Skeletal muscle tissue (tissue), 4 donors: ENCODE results near the gene ATPAF1. TPM values are rescaled to one million over a fixed set of nuclear protein-coding genes. Genes with fewer than 3 reads are reported as not detected.
"Not testable (repeated sequence)": the region's sequence is repeated elsewhere in the genome, so short reads cannot be mapped to it uniquely, and the experiment has no call there.

Source experiments
- H3K27ac ChIP-seq: one replicate; pipeline ENCODE4 v1.7.0; 2013; ENCODE audit warnings: mild to moderate bottlenecking, low read depth, low read length, inconsistent platforms
- H3K27me3 ChIP-seq, 3 donors: one replicate each; pipeline ENCODE4 v1.7.0; 2013; ENCODE audit warnings: low read length in 3 of 3; ENCODE audit not compliant: control insufficient read depth in 3 of 3, insufficient read depth in 3 of 3
- H3K36me3 ChIP-seq, 3 donors: one replicate each; pipeline ENCODE4 v1.7.0; 2013; ENCODE audit warnings: low read length in 3 of 3; ENCODE audit not compliant: control insufficient read depth in 3 of 3, insufficient read depth in 3 of 3
- H3K4me1 ChIP-seq, 3 donors: one replicate each; pipeline ENCODE4 v1.7.0; 2013; ENCODE audit warnings: low read length in 3 of 3, mild to moderate bottlenecking in 3 of 3; ENCODE audit not compliant: control insufficient read depth in 3 of 3, insufficient read depth in 3 of 3
- H3K4me3 ChIP-seq, 3 donors: one replicate each; pipeline ENCODE4 v1.7.0; 2013; ENCODE audit warnings: low read length in 3 of 3
- H3K9ac ChIP-seq, 3 donors: one replicate each; pipeline ENCODE4 v1.7.0; 2013; ENCODE audit warnings: low read length in 3 of 3, mild to moderate bottlenecking in 3 of 3, moderate library complexity in 2 of 3, low read depth in 1 of 3
- H3K9me3 ChIP-seq, 3 donors: one replicate each; pipeline ENCODE4 v1.7.0; 2013; ENCODE audit warnings: low read length in 3 of 3; ENCODE audit not compliant: control insufficient read depth in 3 of 3
- total RNA-seq: library from RNA; depleted of rRNA; stranded (reverse); fragments of >200 nt; gene quantifications from one replicate; pipeline ENCODE4 v1.2.3, GENCODE V29; 2014
- donor health status: Osteomylitis.

The ATPAF1 gene, protein sequence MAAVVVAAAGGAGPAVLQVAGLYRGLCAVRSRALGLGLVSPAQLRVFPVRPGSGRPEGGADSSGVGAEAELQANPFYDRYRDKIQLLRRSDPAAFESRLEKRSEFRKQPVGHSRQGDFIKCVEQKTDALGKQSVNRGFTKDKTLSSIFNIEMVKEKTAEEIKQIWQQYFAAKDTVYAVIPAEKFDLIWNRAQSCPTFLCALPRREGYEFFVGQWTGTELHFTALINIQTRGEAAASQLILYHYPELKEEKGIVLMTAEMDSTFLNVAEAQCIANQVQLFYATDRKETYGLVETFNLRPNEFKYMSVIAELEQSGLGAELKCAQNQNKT
- total RNA-seq = 50.1 TPM

DNA sequence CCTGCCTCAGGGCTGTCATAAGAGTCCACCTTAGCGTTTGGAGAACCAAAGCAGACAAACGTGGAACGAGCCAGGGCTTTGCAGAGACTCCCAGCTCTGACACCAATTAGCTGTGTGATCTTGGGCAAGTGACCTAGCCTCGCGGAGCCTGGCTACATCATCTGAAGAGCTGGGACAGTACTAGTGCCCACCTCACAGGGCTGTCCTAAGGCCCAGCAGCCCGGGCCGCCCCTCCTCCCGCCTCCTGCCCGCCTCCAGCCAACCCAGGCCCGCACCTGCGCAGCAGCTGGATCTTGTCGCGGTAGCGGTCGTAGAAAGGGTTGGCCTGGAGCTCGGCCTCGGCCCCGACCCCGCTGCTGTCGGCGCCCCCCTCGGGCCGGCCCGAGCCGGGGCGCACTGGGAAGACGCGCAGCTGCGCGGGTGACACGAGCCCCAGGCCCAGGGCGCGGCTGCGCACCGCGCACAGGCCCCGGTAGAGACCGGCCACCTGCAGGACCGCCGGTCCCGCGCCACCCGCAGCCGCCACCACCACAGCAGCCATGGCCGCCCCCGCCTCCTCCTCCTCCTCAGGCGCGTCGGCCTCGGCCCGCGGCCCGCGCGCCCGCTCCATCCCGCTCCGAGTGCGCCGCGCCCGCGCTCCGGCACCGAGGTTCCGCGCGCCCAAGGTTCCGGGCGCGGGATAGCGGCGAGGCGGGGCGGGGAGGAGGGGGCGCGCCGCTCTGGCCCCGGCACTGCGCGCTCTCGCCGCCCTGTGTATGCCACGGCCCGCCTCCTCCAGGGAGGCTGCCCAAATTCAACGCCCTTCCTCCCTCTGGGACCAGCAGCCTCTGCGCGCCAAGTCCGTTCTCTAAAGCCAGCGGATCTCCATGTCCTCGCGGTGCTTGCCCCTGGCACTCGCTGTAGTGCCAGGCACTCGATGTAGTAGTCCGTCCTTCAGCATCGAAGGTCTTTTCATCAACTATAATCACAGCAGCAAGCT is at the start of gene ATPAF1:
ATPAF1 (minus strand) TSS at position 583 of the 979 bp plus-strand sequence; CDS start at position 541, 42 bp downstream.
- Histone ChIP-seq H3K9ac (peak within 1 kb of the TSS; percentile 93 to 95 (median 93)), H3K9me3 (no peaks in the 10 kb centered on the region), H3K27ac (peak within 1 kb of the TSS; percentile 77), H3K27me3 (no peaks in the 10 kb centered on the region), H3K4me3 (peak within 1 kb of the TSS; percentile 95 to 98 (median 96)), H3K36me3 (peaks cover 16 to 18% (median 17%) of the 10 kb centered on the region in 3 donors), H3K4me1 (peaks cover 16 to 33% (median 18%) of the 10 kb centered on the region in 3 donors)

DNA sequence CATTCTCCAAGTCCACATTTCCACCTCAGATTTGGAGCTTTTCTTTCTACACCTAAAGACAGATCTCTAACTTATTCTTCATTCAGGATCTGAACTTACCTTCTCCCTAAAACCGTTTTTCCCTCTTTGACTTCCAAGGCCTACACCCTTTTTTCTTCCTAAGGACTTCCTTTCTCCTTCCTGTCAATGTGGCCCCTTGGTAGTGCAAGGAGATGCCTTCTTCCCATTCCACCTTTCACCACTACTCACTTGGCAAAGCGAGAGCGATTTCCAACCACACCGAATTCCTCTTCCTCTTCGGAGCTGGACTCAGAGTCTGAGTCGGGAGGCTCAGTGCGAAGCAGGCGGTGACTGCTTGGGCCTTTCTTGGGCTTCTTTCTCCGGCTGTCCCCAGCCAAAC is 49.5 kb upstream of the ATPAF1 start:
- Histone ChIP-seq H3K36me3 (peaks cover 5 to 13% (median 5%) of the 10 kb centered on the region in 3 donors), H3K27me3 (no peaks in the 10 kb centered on the region), H3K9ac (peak overlapping the region; percentile 91 to 95 (median 92)), H3K4me3 (peak overlapping the region; percentile 86 to 96 (median 92)), H3K27ac (peak overlapping the region; percentile 79), H3K9me3 (no peaks in the 10 kb centered on the region), H3K4me1 (peaks cover 24 to 28% (median 26%) of the 10 kb centered on the region in 3 donors)

DNA sequence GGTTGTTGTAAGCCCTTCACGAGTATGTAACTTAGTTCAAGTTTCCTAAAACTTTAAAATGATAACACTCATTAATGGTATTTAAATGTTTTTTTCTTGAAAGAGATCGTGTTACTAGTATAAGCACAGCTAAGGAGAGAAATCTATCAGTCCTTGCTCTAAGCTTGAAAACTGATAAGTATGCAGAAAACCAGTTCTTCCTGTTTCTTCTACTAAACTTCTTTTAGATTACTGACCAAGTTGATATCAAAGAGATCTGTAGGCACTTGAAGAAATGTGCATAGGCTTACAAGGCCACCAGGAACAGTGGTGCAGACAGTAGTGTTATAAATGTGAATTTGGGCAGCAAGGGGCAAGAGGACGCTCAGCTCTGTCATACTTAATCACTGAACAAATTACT is 46.8 kb upstream of the ATPAF1 start:
- H3K9me3 ChIP-seq = no peaks in the 10 kb centered on the region
- H3K4me3 ChIP-seq = no peak overlapping the region
- H3K27me3 ChIP-seq = no peaks in the 10 kb centered on the region
- no peak overlapping the region for H3K9ac ChIP-seq
- no peak overlapping the region for H3K27ac ChIP-seq
- H3K36me3 ChIP-seq = peaks cover 5 to 13% (median 9%) of the 10 kb centered on the region in 3 donors
- peaks cover 24 to 28% (median 26%) of the 10 kb centered on the region in 3 donors for H3K4me1 ChIP-seq

DNA sequence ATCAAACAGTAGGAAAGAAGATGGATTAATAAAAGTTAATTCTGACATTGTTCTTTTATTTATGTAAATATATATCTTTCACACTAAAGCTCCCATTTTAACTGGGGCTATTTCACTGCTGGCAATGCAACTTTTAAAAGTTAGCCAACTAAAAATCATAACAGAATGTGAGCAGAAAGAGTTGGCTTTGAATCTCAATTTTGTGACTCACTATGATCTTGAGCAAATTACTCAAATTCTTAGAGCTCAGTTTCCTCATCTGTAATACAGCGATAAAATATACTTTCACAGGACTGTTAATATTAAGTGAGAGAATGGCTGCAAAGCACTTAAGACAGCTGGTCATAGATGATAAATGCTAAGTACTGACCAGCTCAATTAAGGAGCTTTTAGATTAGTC is 40.0 kb upstream of the ATPAF1 start:
- Histone ChIP-seq H3K4me3 (no peak overlapping the region), H3K9ac (no peak overlapping the region), H3K27ac (no peak overlapping the region), H3K27me3 (no peaks in the 10 kb centered on the region), H3K36me3 (peaks cover 14 to 36% (median 32%) of the 10 kb centered on the region in 3 donors), H3K9me3 (no peaks in the 10 kb centered on the region), H3K4me1 (no peaks in the 10 kb centered on the region)

DNA sequence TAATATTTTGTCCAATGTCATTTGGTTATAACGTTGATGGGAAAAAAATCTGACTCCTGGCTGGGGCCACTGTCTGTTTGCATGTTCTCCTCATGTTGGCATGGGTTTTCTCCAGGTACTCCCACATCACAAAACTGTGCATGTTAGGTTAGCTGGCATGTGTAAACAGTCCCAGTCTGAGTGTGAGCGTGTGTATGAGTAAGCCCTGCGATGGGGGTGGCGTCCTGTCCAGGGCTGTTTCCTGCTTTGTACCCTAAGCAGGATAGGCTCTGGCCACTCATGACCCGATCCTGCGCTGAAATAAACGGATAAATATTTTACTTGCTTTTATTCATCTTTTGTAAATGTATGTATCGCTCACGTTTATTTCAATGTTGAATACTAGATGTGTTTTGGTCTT is 37.2 kb upstream of the ATPAF1 start:
- H3K9ac ChIP-seq = no peak overlapping the region
- H3K27me3 ChIP-seq = no peaks in the 10 kb centered on the region
- H3K4me1 ChIP-seq = no peaks in the 10 kb centered on the region
- H3K4me3 ChIP-seq = no peak overlapping the region
- no peaks in the 10 kb centered on the region for H3K9me3 ChIP-seq
- H3K27ac ChIP-seq = no peak overlapping the region
- peaks cover 13 to 38% (median 37%) of the 10 kb centered on the region in 3 donors for H3K36me3 ChIP-seq

DNA sequence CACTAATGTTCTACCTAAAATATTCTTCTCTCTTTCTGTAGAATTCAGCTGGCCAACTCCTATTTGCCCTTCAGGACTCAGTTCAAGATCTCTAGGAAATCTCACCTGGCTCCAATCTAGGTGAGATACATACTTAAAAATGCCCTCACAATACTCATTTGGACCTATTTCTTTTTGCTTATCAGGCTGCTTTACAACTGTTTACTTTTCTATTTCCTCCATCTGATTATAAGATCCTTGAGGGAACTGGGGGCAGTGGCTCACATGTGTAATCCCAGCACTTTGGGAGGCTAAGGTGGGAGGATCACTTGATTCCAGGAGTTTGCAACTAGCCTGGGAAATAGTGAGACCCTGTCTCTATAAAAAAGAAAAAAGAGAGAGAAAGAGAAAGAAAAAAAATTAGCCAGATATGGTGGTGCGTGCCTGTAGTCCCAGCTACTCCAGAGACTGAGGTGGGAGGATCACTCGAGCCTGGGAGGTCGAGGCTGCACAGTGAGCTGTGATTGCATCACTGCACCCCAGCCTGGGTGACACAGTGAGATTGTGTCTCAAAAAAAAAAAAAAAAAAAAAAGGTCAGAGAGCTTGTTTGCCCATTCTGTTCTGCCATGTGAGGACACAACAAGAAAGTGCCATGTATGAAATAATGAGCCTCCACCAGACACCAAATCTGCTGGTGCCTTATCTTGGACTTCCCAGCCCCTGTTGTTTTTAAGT is 35.9 kb upstream of the ATPAF1 start:
- Histone ChIP-seq H3K4me3 (no peak overlapping the region), H3K27ac (no peak overlapping the region), H3K27me3 (no peaks in the 10 kb centered on the region), H3K36me3 (peaks cover 13 to 38% (median 33%) of the 10 kb centered on the region in 3 donors), H3K9ac (no peak overlapping the region), H3K9me3 (no peaks in the 10 kb centered on the region), H3K4me1 (no peaks in the 10 kb centered on the region)

DNA sequence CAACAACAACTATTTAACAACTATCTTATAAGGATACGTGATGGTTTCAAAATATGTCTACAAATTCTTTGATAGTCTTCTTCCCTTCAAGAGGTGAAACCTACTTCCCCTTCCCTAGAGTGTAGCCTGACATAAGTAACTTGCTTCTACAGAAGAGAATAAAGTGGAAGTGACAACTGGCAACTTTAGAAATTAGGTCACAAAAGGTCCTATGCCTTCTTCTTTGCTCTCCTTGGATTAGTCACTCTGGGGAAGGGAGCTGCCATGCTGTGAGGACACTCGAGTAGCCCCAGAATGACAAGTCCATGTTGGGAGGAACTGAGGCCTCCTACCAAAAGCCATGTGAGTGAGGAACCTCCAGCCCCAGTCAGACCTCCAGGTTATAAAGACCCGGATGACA is 31.5 kb upstream of the ATPAF1 start:
- Histone ChIP-seq H3K9ac (no peak overlapping the region), H3K27ac (no peak overlapping the region), H3K4me1 (no peaks in the 10 kb centered on the region), H3K27me3 (no peaks in the 10 kb centered on the region), H3K9me3 (no peaks in the 10 kb centered on the region), H3K36me3 (peaks cover 8 to 36% (median 29%) of the 10 kb centered on the region in 3 donors), H3K4me3 (no peak overlapping the region)

DNA sequence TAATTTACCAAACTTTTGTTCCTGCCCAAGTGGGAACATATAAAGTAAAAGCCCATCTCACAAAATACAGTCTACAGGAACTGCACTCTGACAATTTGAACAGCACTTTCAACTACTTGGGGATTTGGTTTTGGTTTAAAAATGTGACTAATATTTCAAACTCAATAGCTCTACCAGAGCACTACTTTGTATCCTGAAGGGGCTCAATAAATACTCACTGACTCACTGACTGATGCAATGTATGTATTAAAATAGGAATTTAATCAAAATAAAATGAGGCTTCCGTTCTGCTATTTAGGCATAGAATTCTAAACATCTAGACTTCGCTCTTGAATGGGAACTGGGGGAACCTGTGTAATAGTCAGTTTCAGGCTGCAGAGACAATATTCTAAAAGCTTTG is 28.9 kb upstream of the ATPAF1 start:
- no peak overlapping the region for H3K27ac ChIP-seq
- no peaks in the 10 kb centered on the region for H3K27me3 ChIP-seq
- H3K9ac ChIP-seq = no peak overlapping the region
- no peak overlapping the region for H3K4me3 ChIP-seq
- peaks cover 3 to 10% (median 7%) of the 10 kb centered on the region in 3 donors for H3K4me1 ChIP-seq
- H3K9me3 ChIP-seq = no peaks in the 10 kb centered on the region
- H3K36me3 ChIP-seq = peaks cover 5 to 29% (median 21%) of the 10 kb centered on the region in 3 donors

DNA sequence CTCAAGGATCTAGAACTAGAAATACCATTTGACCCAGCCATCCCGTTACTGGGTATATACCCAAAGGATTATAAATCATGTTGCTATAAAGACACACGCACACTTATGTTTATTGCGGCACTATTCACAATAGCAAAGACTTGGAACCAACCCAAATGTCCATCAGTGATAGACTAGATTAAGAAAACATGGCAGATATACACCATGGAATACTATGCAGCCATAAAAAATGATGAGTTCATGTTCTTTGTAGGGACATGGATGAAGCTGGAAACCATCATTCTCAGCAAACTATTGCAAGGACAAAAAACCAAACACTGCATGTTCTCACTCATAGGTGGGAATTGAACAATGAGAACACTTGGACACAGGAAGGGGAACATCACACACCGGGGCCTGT is 26.5 kb upstream of the ATPAF1 start:
- H3K27ac ChIP-seq, H3K4me3 ChIP-seq, H3K9ac ChIP-seq, H3K27me3 ChIP-seq, H3K9me3 ChIP-seq: not testable (repeated sequence)
- Histone ChIP-seq H3K36me3 (peaks cover 8 to 36% (median 36%) of the 10 kb centered on the region in 3 donors), H3K4me1 (peaks cover 5 to 24% (median 10%) of the 10 kb centered on the region in 3 donors)
